B cell (primary cell): ENCODE results near the gene GPR142. TPM values are rescaled to one million over a fixed set of nuclear protein-coding genes. Genes with fewer than 3 reads are reported as not detected.

Experiments used
- ATAC-seq: fragments of 200-7000 bp; cut with Tn5 transposase; one replicate; pipeline ENCODE4 v1.10.0; 2021; ENCODE audit warnings: low read depth, mild to moderate bottlenecking, moderate number of reproducible peaks, moderate library complexity
- CTCF ChIA-PET: fragments of 350-600 bp; sonication (Branson Sonifier 250); formaldehyde crosslinking; loops from one replicate; lab custom pipeline; 2021; ENCODE audit warnings: antibody characterized with exemption, inconsistent platforms; lab: Charles Lee
- POLR2A ChIA-PET: fragments of 350-600 bp; sonication (Branson Sonifier 250); formaldehyde crosslinking; loops from one replicate; lab custom pipeline; 2021; ENCODE audit warnings: antibody characterized with exemption; lab: Charles Lee
- DNase-seq: peaks from one replicate; pipeline ENCODE4 v3.0.0; 2013
- H2AFZ ChIP-seq: 2 replicates; pipeline ENCODE4 v1.6.1; 2012; ENCODE audit warnings: mild to moderate bottlenecking, low read depth, low read length; ENCODE audit not compliant: insufficient read depth, poor library complexity, severe bottlenecking
- H3K27ac ChIP-seq, 2 donors: 1 replicate in 1 of 2; 2 replicates in 1 of 2; pipeline ENCODE4 v1.5.1; 2012 to 2013; ENCODE audit warnings: low read length in 2 of 2, mild to moderate bottlenecking in 2 of 2, moderate library complexity in 1 of 2
- H3K27me3 ChIP-seq, 4 experiments: fragments of 200-600 bp in 1 of 4; sonication (generic) in 1 of 4; replicated peaks in 1 of 4; 1 replicate in 2 of 4; 2 replicates in 2 of 4; pipeline versions ENCODE4 v1.6.1 to v1.7.0; 2013 to 2016; ENCODE audit warnings: low read length in 3 of 4, mild to moderate bottlenecking in 2 of 4, mixed read lengths in 1 of 4, moderate library complexity in 1 of 4; ENCODE audit not compliant: insufficient read depth in 4 of 4, control insufficient read depth in 3 of 4; ENCODE audit errors: control extremely low read depth in 1 of 4
- H3K36me3 ChIP-seq, 2 experiments: replicated peaks in 1 of 2; 1 replicate in 1 of 2; 2 replicates in 1 of 2; pipeline versions ENCODE4 v1.6.1 to v1.7.1; 2013; ENCODE audit warnings: low read length in 1 of 2; ENCODE audit not compliant: insufficient read depth in 2 of 2, control insufficient read depth in 1 of 2; ENCODE audit errors: control extremely low read depth in 1 of 2, extremely low read depth in 1 of 2
- H3K4me1 ChIP-seq, 2 donors: fragments of 200-600 bp in 1 of 2; sonication (generic) in 1 of 2; 1 replicate in 1 of 2; 2 replicates in 1 of 2; pipeline versions ENCODE4 v1.5.1 to v1.6.1; 2013 to 2017; ENCODE audit warnings: low read length in 2 of 2; ENCODE audit not compliant: control insufficient read depth in 2 of 2, insufficient read depth in 2 of 2
- H3K4me2 ChIP-seq: replicated peaks from 2 replicates; pipeline ENCODE3; 2012; ENCODE audit warnings: mild to moderate bottlenecking, low read depth, low read length; ENCODE audit not compliant: poor library complexity, severe bottlenecking
- H3K4me3 ChIP-seq, 5 experiments: fragments of 200-600 bp in 1 of 5; sonication (generic) in 1 of 5; 1 replicate in 3 of 5; 2 replicates in 2 of 5; pipeline versions ENCODE4 v1.5.1 to v1.7.0; 2011 to 2016; ENCODE audit warnings: low read length in 4 of 5, mild to moderate bottlenecking in 4 of 5, low read depth in 2 of 5, control low read depth in 1 of 5, moderate library complexity in 1 of 5; ENCODE audit not compliant: insufficient read depth in 1 of 5; ENCODE audit errors: control extremely low read depth in 1 of 5, extremely low read depth in 1 of 5
- H3K79me2 ChIP-seq: fragments of 200-600 bp; sonication (generic); one replicate; pipeline ENCODE4 v1.6.0; 2016; ENCODE audit warnings: low read length; ENCODE audit not compliant: control insufficient read depth, insufficient read depth
- H3K9ac ChIP-seq: fragments of 200-600 bp; sonication (generic); 2 replicates; pipeline ENCODE4 v1.6.1; 2017; ENCODE audit warnings: mild to moderate bottlenecking, low read length, moderate library complexity
- H3K9me3 ChIP-seq, 3 donors: one replicate each; pipeline versions ENCODE4 v1.6.1 to v1.7.1; 2013; ENCODE audit warnings: low read length in 2 of 3; ENCODE audit not compliant: control insufficient read depth in 2 of 3, insufficient read depth in 1 of 3; ENCODE audit errors: control extremely low read depth in 1 of 3
- H4K20me1 ChIP-seq: 2 replicates; pipeline ENCODE4 v1.6.0; 2012; ENCODE audit warnings: mild to moderate bottlenecking, low read length; ENCODE audit not compliant: insufficient read depth, control insufficient read depth, poor library complexity, severe bottlenecking
- H3K27ac Mint-ChIP-seq: one replicate; pipeline ENCODE4 v1.8.0; 2021; ENCODE audit warnings: mixed read lengths
- H3K27me3 Mint-ChIP-seq: one replicate; pipeline ENCODE4 v1.8.0; 2021; ENCODE audit warnings: mixed read lengths
- H3K4me1 Mint-ChIP-seq: one replicate; pipeline ENCODE4 v1.8.0; 2021; ENCODE audit warnings: mixed read lengths
- H3K4me3 Mint-ChIP-seq: one replicate; pipeline ENCODE4 v1.8.0; 2021; ENCODE audit warnings: mixed read lengths
- H3K9me3 Mint-ChIP-seq: one replicate; pipeline ENCODE4 v1.8.0; 2022; ENCODE audit warnings: mixed read lengths; ENCODE audit not compliant: insufficient read depth
- CTCF ChIP-seq: fragments of 200-600 bp; IDR thresholded peaks from one replicate; pipeline ENCODE4 v1.8.0; 2022; ENCODE audit warnings: antibody characterized with exemption, mild to moderate bottlenecking
- EZH2 ChIP-seq: IDR thresholded peaks from 2 replicates; pipeline ENCODE4 v1.6.1; 2012; ENCODE audit warnings: borderline replicate concordance, low read depth, mild to moderate bottlenecking, moderate library complexity, low read length; ENCODE audit not compliant: insufficient read depth, poor library complexity, severe bottlenecking
- WGBS: methylation state at CpG from one replicate; pipeline ENCODE4 v1.1.5; 2013; ENCODE audit warnings: missing lambda C conversion rate; ENCODE audit not compliant: insufficient coverage; 5-methylcytosine and 5-hydroxymethylcytosine counted together
- intact Hi-C: fragments of 100-400 bp; cut with micrococcal nuclease; formaldehyde crosslinking; loops from one replicate; pipeline ENCODE4 v1.10.0; 2022
- polyA plus RNA-seq: library from polyadenylated mRNA; depleted of rRNA; stranded (reverse); fragments of >200 nt; gene quantifications from 2 replicates; pipeline ENCODE4 v1.2.3, GENCODE V29; 2012
- total RNA-seq, 2 donors: library from RNA; stranded (reverse); fragments of 120-200 nt in 1 of 2; gene quantifications; 1 replicate in 1 of 2; 2 replicates in 1 of 2; pipeline versions ENCODE4 v1.2.3 to v1.2.4, GENCODE V29; 2013 to 2022

The GPR142 gene
- total and polyA plus RNA-seq, 2 donors (not counting 1 experiment from before 2014, with no cell fraction given), result not detected

GRCh38 chr17:74350486-74350885, 16.8 kb upstream of the GPR142 start:
- H3K4me3 Mint-ChIP-seq, result no peak overlapping the region
- H3K27ac ChIP-seq, result no peak overlapping the region
- no peak overlapping the region for H3K27ac Mint-ChIP-seq
- ChIA-PET POLR2A (no interaction called here), CTCF (interaction anchor here (1.4 kb wide), 1 partner anchor 11 kb away, joined by 4 read pairs; the partner anchor contains the start of gene BTBD17)
- DNase-seq (no peak), ATAC-seq (no peak)
- H3K4me3 ChIP-seq, result no peak overlapping the region
- H3K4me1 ChIP-seq, result no peaks in the 10 kb centered on the region
- no peaks in the 10 kb centered on the region for H3K9me3 Mint-ChIP-seq
- TF ChIP-seq CTCF (no peak), EZH2 (no peak)
- no peaks in the 10 kb centered on the region for H3K9me3 ChIP-seq
- H3K9ac ChIP-seq, result no peak overlapping the region
- H3K36me3 ChIP-seq, result no peaks in the 10 kb centered on the region
- H3K27me3 Mint-ChIP-seq, result peaks cover 42% of the 10 kb centered on the region
- intact Hi-C loops, result no loop called here
- no peaks in the 10 kb centered on the region for H3K79me2 ChIP-seq
- no peak overlapping the region for H2AFZ ChIP-seq
- 93% methylated on average over 20 of the region's 20 CpGs for WGBS
- peaks cover 5% of the 10 kb centered on the region for H3K4me1 Mint-ChIP-seq
- H3K27me3 ChIP-seq, result peaks cover 0 to 35% (median 7%) of the 10 kb centered on the region in 4 experiments
- no peak overlapping the region for H3K4me2 ChIP-seq
- H4K20me1 ChIP-seq, result no peaks in the 10 kb centered on the region

- H3K36me3 ChIP-seq, result no peaks in the 10 kb centered on the region
- WGBS, result 7% methylated on average over 55 of the region's 55 CpGs
- CTCF ChIA-PET, result interaction anchor here (1.4 kb wide), 1 partner anchor 9 kb away, joined by 4 read pairs; the partner anchor contains the start of gene BTBD17
- no peak overlapping the region for H3K4me3 Mint-ChIP-seq
- TF ChIP-seq CTCF (no peak), EZH2 (no peak)
- no peak overlapping the region for H2AFZ ChIP-seq
- no peak overlapping the region for H3K9ac ChIP-seq
- H3K9me3 Mint-ChIP-seq, result no peaks in the 10 kb centered on the region
- no peak for DNase-seq
- H3K27me3 ChIP-seq, result peaks cover 0 to 43% (median 11%) of the 10 kb centered on the region in 4 experiments
- peaks cover 5% of the 10 kb centered on the region for H3K4me1 Mint-ChIP-seq
- H3K27ac ChIP-seq, result no peak overlapping the region
- no peak overlapping the region for H3K4me3 ChIP-seq
- H3K4me2 ChIP-seq, result no peak overlapping the region
- no peaks in the 10 kb centered on the region for H3K4me1 ChIP-seq
- intact Hi-C loops, result no loop called here
- no peaks in the 10 kb centered on the region for H3K79me2 ChIP-seq
- POLR2A ChIA-PET, result no interaction called here
- no peak overlapping the region for H3K27ac Mint-ChIP-seq
- no peaks in the 10 kb centered on the region for H3K9me3 ChIP-seq
- no peak for ATAC-seq
- H4K20me1 ChIP-seq, result no peaks in the 10 kb centered on the region
- H3K27me3 Mint-ChIP-seq, result peaks cover 51% of the 10 kb centered on the region
These were observed 15.6 kb upstream of the GPR142 start for GRCh38 chr17:74351552-74352210.
